Neural progenitor cell (in vitro differentiated cells): ENCODE measurements around the gene NOP58.

ENCODE experiments used
- CTCF ChIP-seq: fragments of 200-600 bp; sonication (generic); IDR thresholded peaks from 2 replicates; pipeline ENCODE4 v1.5.1; 2017; ENCODE audit warnings: antibody characterized with exemption, mild to moderate bottlenecking
- EZH2 ChIP-seq: fragments of 200-600 bp; sonication (generic); IDR thresholded peaks from 2 replicates; pipeline ENCODE4 v1.6.1; 2017; ENCODE audit warnings: antibody characterized with exemption, mild to moderate bottlenecking, moderate library complexity
- EZH2phosphoT487 ChIP-seq: fragments of 200-600 bp; sonication (generic); IDR thresholded peaks from 2 replicates; pipeline ENCODE4 v1.6.1; 2017; ENCODE audit warnings: antibody characterized with exemption

- TF ChIP-seq CTCF (no peak), EZH2phosphoT487 (no peak), EZH2 (no peak)
Measured at GRCh38 chr2:202327858-202328257, 62.3 kb downstream of the NOP58 start.
